ENCODE data around the gene SNCA.

- TF ChIP-seq PATZ1 (CRISPR knock-in tag; IDR thresholded peaks at IDR 0.05; ENCODE audit: borderline replicate concordance) = no peak
- no peak for TF ChIP-seq ZFP3 (CRISPR knock-in tag; IDR thresholded peaks at IDR 0.05)
- no peak for TF ChIP-seq ZNF565 (CRISPR knock-in tag; conservative IDR thresholded peaks at IDR 0.05; ENCODE audit: low read depth)
- no peak for TF ChIP-seq ZFP30 (CRISPR knock-in tag; IDR thresholded peaks at IDR 0.05)
- no peak for TF ChIP-seq ZNF70 (CRISPR knock-in tag; IDR thresholded peaks at IDR 0.05)
- no peak for TF ChIP-seq PPARA (CRISPR knock-in tag; IDR thresholded peaks at IDR 0.05; ENCODE audit: borderline replicate concordance)
- TF ChIP-seq TOX (CRISPR knock-in tag; IDR thresholded peaks at IDR 0.05; ENCODE audit: borderline replicate concordance) = no peak
- TF ChIP-seq CREB5 (CRISPR knock-in tag; IDR thresholded peaks at IDR 0.05; ENCODE audit: low read depth) = no peak
- no peak for TF ChIP-seq POU6F1 (CRISPR knock-in tag; IDR thresholded peaks at IDR 0.05; ENCODE audit: borderline replicate concordance, low read depth)
Measured at GRCh38 chr4:89685277-89685676, 151.7 kb downstream of the SNCA start.

All from SK-N-SH treated with all-trans-retinoic acid at 6 μM for 48 hours (cell line).